Measurements from ENCODE around the gene CACNA1B.
"Not testable (repeated sequence)": the region's sequence is repeated elsewhere in the genome, so short reads cannot be mapped to it uniquely, and the experiment has no call there.

CACNA1B gene

DNA sequence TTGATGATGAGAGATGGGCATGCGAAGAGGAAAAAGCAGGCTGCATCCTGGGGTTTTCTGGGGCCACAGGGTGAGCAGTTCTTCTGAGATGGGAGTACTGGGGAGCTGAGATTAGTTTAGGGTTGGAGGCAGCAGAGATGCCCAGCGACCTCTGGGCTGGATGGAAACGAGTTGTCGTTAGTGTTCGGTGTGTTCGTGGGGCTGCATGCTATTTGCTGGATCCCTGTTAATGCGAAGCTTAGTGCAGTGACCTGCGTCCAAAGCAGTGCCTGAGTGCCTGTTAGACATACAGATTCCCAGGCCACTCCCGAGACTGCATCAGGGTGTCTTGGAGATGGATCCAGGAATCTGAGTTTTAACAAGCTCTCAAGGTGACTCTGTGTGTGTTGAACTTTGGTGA lies 201.3 kb downstream of the CACNA1B start:
- H3K27ac ChIP-seq = no peak overlapping the region
- TF ChIP-seq, protein P1, sequence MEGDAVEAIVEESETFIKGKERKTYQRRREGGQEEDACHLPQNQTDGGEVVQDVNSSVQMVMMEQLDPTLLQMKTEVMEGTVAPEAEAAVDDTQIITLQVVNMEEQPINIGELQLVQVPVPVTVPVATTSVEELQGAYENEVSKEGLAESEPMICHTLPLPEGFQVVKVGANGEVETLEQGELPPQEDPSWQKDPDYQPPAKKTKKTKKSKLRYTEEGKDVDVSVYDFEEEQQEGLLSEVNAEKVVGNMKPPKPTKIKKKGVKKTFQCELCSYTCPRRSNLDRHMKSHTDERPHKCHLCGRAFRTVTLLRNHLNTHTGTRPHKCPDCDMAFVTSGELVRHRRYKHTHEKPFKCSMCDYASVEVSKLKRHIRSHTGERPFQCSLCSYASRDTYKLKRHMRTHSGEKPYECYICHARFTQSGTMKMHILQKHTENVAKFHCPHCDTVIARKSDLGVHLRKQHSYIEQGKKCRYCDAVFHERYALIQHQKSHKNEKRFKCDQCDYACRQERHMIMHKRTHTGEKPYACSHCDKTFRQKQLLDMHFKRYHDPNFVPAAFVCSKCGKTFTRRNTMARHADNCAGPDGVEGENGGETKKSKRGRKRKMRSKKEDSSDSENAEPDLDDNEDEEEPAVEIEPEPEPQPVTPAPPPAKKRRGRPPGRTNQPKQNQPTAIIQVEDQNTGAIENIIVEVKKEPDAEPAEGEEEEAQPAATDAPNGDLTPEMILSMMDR (IDR thresholded peaks at IDR 0.05) = no peak
- TF ChIP-seq ZFX (IDR thresholded peaks at IDR 0.05; ENCODE audit: borderline replicate concordance) = no peak

DNA sequence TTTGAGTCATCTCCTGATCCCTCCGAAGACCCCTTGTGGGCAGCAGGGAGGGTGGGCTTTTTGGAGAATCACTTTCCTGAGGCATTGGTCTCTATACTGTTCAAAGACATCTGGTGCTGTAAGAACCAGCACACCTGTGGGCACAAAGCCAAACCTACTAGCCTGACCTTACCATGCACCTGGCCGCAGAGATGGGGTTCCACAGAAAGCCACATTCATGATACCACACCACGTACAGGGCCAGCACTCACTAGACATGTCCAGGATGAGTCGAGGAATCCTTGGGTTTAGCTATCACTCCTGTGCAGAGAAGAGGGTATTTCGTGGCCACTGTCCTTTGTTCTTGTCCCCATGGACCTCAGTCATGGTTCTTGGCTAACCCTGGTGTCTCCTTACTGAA lies 203.4 kb downstream of the CACNA1B start:
- no peak overlapping the region for H3K27ac ChIP-seq
- TF ChIP-seq ZFX (IDR thresholded peaks at IDR 0.05; ENCODE audit: borderline replicate concordance) = no peak
- TF ChIP-seq, protein P1 (IDR thresholded peaks at IDR 0.05) = no peak

DNA sequence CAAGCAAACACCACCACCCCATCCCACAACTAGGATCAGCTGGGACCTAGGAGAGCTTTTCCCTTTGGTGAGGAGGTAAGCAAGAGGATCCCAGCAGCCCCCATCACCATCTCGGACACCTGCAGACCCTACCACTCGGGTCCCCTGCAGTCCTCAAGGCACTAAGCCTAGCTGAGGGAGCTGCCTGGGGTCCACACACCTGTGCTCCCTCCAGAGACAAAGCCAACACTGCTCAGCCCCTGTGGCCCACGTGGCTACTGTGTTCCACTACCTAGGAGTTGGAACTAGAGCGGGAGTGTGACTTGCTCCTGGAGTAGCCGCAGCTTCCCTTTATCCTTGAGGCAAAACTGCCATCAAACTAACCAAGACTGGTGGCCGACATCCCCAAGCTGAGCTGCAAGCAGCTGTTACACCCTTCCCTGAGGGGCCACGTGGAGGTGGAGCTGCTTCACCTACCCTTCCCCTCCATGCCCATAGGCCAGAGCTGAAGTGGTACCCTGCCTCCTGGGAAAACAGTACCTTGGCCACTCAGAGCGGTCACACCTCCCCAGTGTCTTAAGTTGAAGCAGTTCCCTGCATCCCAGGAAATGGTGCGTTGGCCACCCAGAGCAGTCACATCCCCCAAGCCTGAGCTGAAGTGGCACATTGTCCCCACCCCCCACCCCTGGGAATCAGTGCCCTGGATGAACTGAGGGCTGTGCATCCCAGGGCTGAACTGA lies 205.5 kb downstream of the CACNA1B start:
- no peak overlapping the region for H3K27ac ChIP-seq
- TF ChIP-seq ZFX (IDR thresholded peaks at IDR 0.05; ENCODE audit: borderline replicate concordance) = no peak
- TF ChIP-seq, protein P1 (IDR thresholded peaks at IDR 0.05) = no peak

- TF ChIP-seq, protein P1 (IDR thresholded peaks at IDR 0.05) = no peak
- no peak for TF ChIP-seq ZFX (IDR thresholded peaks at IDR 0.05; ENCODE audit: borderline replicate concordance)
- H3K27ac ChIP-seq = no peak overlapping the region
These were observed 206.3 kb downstream of the CACNA1B start for GRCh38 chr9:138083873-138084272.

DNA sequence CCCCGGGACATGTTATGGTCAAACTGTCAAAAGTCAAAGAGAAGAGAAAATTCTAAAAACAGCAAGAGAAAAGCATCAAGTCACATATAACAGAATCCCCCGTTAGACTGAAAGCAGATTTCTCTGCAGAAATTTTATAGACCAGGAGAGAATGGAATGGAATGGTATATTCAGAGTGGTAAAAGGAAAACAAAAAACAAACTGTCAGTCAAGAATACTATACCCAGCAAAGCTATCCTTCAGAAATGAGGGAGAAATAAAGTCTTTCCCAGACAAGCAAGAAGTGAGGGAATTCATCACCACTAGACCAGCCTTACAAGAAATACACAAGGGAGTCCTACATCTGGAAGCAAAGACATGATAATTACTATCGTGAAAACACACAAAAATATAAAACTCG lies 208.0 kb downstream of the CACNA1B start:
- TF ChIP-seq ZFX (IDR thresholded peaks at IDR 0.05; ENCODE audit: borderline replicate concordance) = no peak
- TF ChIP-seq, protein P1 (IDR thresholded peaks at IDR 0.05) = no peak
- H3K27ac ChIP-seq = no peak overlapping the region

GRCh38 chr9:138092057-138092456 lies 214.5 kb downstream of the CACNA1B start:
- H3K27ac ChIP-seq = not testable (repeated sequence)

DNA sequence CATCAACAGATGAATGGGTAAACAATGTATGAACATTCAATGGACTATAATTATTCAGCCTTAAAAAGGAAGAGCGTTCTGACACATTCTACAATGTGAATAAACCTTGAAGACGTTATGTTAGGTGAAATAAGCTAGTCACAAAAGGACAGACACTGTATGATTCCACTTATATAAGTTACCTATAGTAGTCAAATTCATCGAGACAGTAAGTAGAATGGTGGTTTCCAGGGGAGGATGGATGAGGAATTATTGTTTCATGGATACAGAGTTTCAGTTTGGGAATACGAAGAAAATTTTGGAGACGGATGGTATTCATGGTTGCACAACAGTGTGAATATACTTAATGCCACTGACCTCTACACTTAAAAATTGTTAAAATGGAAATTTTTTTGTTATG lies 216.4 kb downstream of the CACNA1B start:
- H3K27ac ChIP-seq = no peak overlapping the region

More for the DNA sequence above, 216.4 kb downstream of the CACNA1B start:
- TF ChIP-seq ZFX (IDR thresholded peaks at IDR 0.05; ENCODE audit: borderline replicate concordance) = no peak
- TF ChIP-seq, protein P1 (IDR thresholded peaks at IDR 0.05) = no peak
